Activated CD4-positive, alpha-beta memory T cell treated with anti-CD3 and anti-CD28 coated beads, Interleukin-2, amount 10 ng/mL, durations not matched to agents 7 days and 5 days (primary cell): ENCODE measurements around the gene GATD1. TPM values are rescaled to one million over a fixed set of nuclear protein-coding genes. Genes with fewer than 3 reads are reported as not detected.

Source experiments
- CTCF ChIA-PET: fragments of 350-600 bp; sonication (Branson Sonifier 250); formaldehyde crosslinking; loops from one replicate; lab custom pipeline; 2021; ENCODE audit warnings: antibody characterized with exemption, inconsistent platforms; lab: Charles Lee
- POLR2A ChIA-PET: fragments of 350-600 bp; sonication (Branson Sonifier 250); formaldehyde crosslinking; loops from one replicate; lab custom pipeline; 2021; ENCODE audit warnings: antibody characterized with exemption; lab: Charles Lee
- DNase-seq: peaks from one replicate; pipeline ENCODE4 v3.0.0-alpha.2; 2020
- H3K27ac Mint-ChIP-seq: one replicate; pipeline ENCODE4 v1.8.0; 2021; ENCODE audit warnings: mild to moderate bottlenecking, mixed read lengths
- H3K27me3 Mint-ChIP-seq: one replicate; pipeline ENCODE4 v1.8.0; 2021; ENCODE audit warnings: mixed read lengths
- H3K36me3 Mint-ChIP-seq: one replicate; pipeline ENCODE4 v1.8.0; 2021; ENCODE audit warnings: low read depth, mixed read lengths
- H3K4me1 Mint-ChIP-seq: one replicate; pipeline ENCODE4 v1.8.0; 2021; ENCODE audit warnings: mixed read lengths
- H3K4me3 Mint-ChIP-seq: one replicate; pipeline ENCODE4 v1.8.0; 2021; ENCODE audit warnings: mild to moderate bottlenecking, mixed read lengths
- H3K9me3 Mint-ChIP-seq: one replicate; pipeline ENCODE4 v1.8.0; 2021; ENCODE audit warnings: mixed read lengths
- total RNA-seq, 2 experiments: library from RNA; stranded (reverse); gene quantifications; one replicate each; pipeline ENCODE4 v1.2.3, GENCODE V29; 2021

The GATD1 gene
- total RNA-seq, 2 experiments from 2014 or later: 48.6 to 52.9 TPM

DNA sequence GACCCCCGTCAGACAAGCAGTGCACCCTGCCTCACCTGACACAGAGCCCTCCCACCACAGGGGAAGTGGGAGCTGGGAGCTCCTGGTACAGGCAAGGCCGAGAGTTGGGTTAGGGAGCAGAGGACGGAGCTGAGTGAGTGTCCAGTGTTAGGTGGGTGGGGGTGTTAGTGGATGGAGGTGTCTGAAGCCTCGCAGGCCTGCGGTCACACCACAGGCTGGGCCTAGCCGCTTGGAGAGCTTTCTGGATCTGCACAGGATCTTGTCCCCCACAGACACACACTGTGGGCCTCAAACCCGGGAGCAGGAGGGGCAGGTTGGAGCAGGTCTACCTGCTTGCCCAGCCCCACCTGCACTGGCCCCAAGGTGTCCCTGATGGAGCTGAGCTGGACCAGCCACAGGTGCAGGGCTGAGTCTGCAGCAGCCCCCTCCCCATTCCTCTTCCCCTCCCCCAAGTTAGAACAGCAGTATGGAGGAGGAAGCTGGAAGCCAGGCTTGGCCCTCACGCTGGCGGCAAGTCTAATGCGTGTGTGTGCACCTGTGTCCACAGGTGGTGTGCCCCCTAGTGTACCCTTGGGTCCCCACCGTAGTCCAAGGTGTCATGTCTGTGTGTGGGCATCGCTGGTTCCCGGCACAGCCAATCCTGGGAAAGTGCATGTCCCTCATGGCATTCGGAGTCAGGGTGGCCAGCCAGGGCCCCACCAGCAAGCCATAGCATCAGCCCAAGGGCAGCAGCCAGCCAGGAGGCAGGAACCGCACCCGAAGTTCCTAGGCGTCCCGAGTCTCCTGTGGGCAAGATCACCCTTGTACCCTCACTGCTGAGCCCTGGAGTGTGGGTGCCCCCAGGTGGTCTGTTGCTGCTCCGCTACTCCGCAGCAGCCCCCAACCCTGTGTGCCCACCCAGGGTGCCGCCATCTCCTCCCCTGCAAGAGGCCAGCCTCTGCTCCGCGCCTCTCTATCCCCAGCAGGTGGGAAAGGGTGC lies 2.0 kb upstream of the GATD1 start:
- POLR2A ChIA-PET: interaction anchor here (0.7 to 3.5 kb wide), 4 partner anchors 11 to 25 kb away, joined by 3 to 35 read pairs (median 8); partner anchors contain the start of genes CEND1 and PIDD1
- CTCF ChIA-PET: no interaction called here
- peaks cover 8% of the 10 kb centered on the region for H3K36me3 Mint-ChIP-seq
- H3K9me3 Mint-ChIP-seq: no peaks in the 10 kb centered on the region
- no peak overlapping the region for H3K27ac Mint-ChIP-seq
- peaks cover 34% of the 10 kb centered on the region for H3K4me1 Mint-ChIP-seq
- no peaks in the 10 kb centered on the region for H3K27me3 Mint-ChIP-seq
- DNase-seq: no peak
- H3K4me3 Mint-ChIP-seq: peak overlapping the region; percentile 54

DNA sequence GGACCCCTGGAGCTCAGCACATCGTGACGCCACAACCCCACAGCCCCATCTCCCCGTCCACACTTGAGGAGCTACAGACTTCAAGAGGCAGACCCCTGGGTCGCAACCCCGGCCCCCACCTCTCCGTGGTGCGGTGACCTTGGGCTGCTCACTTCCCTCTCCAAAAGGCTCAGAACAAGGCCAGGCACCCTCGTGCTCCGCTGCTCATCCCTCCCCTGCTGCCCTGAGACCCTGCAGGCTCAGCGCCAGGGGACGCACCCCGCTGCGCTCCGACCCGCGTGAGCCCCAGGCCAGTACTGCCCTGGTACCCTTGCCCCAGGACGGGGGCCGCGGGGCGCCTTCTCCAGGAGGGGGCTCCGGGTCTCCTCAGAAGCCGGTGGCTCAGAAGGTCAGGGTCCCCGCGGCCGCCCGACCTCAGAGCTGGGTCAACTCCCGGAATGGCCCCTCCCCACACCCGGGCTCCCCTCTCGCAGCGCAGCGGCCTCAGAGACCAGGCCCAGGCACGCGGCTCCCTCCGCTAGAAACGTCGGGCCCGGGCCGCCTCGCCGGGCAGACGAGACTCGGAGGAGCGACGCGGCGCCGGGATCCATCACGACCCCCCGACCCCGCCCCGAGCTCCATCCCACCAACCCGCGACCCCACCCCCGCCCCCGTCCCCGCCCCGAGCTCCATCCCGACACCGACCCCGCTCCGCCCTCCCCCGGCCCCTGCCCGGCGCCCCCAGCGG lies 563 bp downstream of the GATD1 start:
- Mint-ChIP-seq H3K4me1 (peaks cover 35% of the 10 kb centered on the region), H3K36me3 (peaks cover 2% of the 10 kb centered on the region), H3K27me3 (no peaks in the 10 kb centered on the region), H3K9me3 (no peaks in the 10 kb centered on the region), H3K27ac (peak overlapping the region; percentile 68), H3K4me3 (peak overlapping the region; percentile 81)
- POLR2A ChIA-PET: interaction anchor here (1.1 to 3.5 kb wide), 11 partner anchors 13 to 82 kb away, joined by 3 to 35 read pairs (median 5); partner anchors contain the start of genes DEAF1, PIDD1, POLR2L and RPLP2
- CTCF ChIA-PET: interaction anchor here (0.6 to 1.2 kb wide), 3 partner anchors 13 to 475 kb away, joined by 3 to 5 read pairs (median 3); no protein-coding TSS in a partner anchor
- DNase-seq: peak; percentile 30

DNA sequence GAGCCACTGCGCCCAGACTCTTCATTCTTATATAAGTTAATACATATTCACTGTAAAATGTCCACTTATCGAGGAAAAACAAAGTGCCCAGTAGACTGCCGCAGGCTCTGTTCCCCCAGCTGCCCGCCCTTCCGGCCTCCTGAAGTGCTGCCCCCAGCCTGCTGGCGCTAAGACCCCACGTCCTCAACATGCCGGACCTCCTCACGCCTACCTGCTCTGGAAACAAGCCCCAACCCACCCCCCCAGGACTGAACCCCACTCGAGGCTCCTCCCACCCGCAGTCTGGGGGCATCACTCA lies 1.1 kb downstream of the GATD1 start:
- CTCF ChIA-PET: interaction anchor here (0.6 to 1.1 kb wide), 2 partner anchors 328 to 475 kb away, joined by 3 to 5 read pairs; no protein-coding TSS in a partner anchor
- peak overlapping the region; percentile 81 for H3K4me3 Mint-ChIP-seq
- H3K27ac Mint-ChIP-seq: peak overlapping the region; percentile 63
- POLR2A ChIA-PET: interaction anchor here (1.0 to 3.5 kb wide), 10 partner anchors 11 to 81 kb away, joined by 3 to 35 read pairs (median 6); partner anchors contain the start of genes DEAF1, PIDD1, RPLP2 and TALDO1
- H3K36me3 Mint-ChIP-seq: peaks cover 2% of the 10 kb centered on the region
- no peak for DNase-seq
- H3K4me1 Mint-ChIP-seq: peaks cover 35% of the 10 kb centered on the region
- no peaks in the 10 kb centered on the region for H3K9me3 Mint-ChIP-seq
- no peaks in the 10 kb centered on the region for H3K27me3 Mint-ChIP-seq

DNA sequence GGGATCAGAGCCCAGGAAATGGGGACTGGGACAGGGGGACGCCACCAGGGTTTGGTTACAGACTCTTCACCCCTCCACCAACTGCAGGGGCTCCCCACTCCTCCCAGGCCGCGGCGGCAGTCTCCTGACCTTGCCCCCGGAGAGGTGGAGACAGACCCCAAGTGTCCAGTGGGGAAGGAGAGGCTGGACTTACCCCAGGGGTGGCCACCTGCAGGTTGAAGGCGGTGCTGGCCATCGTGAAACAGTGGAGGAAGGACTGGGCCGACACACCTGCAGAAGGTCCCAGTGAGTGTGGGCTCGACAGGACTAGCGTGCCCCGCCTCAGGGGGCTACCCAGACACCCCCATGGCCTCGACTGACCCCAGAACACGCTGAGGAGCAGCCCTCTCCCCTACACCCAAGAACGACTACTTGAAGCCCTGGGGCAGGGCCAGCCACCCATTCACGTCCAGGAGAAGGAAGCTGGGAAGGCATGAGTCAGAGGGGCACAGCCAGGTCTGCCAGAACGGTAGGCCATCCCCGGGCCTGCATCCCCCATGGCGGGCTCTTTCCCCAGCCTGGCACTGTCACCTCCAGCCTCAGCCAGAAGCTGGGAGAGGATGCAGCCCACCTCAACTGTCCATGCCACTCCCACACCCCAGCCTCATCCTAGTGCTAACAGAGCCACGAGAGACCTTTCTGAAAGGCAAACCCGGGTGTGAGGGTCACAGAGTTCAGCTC lies 2.3 kb downstream of the GATD1 start:
- DNase-seq: no peak
- peaks cover 5% of the 10 kb centered on the region for H3K36me3 Mint-ChIP-seq
- no peaks in the 10 kb centered on the region for H3K9me3 Mint-ChIP-seq
- peak overlapping the region; percentile 61 for H3K4me3 Mint-ChIP-seq
- H3K4me1 Mint-ChIP-seq: peaks cover 28% of the 10 kb centered on the region
- CTCF ChIA-PET: no interaction called here
- POLR2A ChIA-PET: interaction anchor here (1.0 to 2.4 kb wide), 4 partner anchors 9 to 80 kb away, joined by 3 to 14 read pairs (median 5); partner anchors contain the start of genes DEAF1, TALDO1 and TMEM80
- H3K27ac Mint-ChIP-seq: no peak overlapping the region
- no peaks in the 10 kb centered on the region for H3K27me3 Mint-ChIP-seq

DNA sequence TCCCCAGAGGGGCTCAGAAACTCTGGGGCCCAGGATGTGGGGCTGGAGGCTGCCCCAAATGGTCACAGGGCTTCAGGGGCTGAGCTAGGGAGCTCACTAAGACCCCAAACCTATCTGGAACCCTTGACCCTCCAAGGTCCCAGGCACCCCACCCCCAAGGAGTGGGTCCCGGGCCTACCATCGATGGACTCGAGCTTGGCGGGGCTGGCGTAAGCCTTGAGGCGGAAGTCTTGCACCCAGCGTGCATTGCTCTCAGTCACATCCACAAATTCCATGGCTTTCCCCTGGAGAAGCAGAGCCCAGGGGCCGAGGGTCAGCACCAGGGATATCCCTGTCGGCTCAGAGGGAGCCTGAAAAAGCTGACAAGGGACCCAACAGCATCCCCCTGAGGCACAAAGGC lies 3.5 kb downstream of the GATD1 start:
- peaks cover 19% of the 10 kb centered on the region for H3K4me1 Mint-ChIP-seq
- no peak for DNase-seq
- no peak overlapping the region for H3K4me3 Mint-ChIP-seq
- H3K9me3 Mint-ChIP-seq: no peaks in the 10 kb centered on the region
- no peak overlapping the region for H3K27ac Mint-ChIP-seq
- ChIA-PET POLR2A (no interaction called here), CTCF (no interaction called here)
- H3K36me3 Mint-ChIP-seq: peaks cover 7% of the 10 kb centered on the region
- H3K27me3 Mint-ChIP-seq: no peaks in the 10 kb centered on the region

DNA sequence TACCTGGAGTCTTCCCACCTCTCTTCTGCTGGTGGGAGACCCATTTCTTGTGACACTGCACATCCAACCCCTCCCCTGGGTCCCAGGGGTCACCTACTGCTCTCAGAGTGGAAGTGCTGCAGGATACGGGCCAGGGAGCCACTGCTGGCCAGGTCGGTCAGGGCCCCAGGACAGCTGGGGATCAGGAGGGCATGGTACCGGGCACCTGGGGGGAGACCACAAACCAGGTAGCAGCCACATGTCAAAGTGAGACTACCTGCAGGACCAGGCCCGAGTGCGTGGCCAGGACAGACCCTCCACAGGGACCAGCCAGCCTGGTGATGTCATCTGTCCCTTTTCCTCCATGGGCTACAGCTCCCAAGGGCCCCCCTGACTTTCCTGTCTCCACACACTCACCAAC lies 3.9 kb downstream of the GATD1 start:
- CTCF ChIA-PET: no interaction called here
- H3K4me1 Mint-ChIP-seq: peaks cover 18% of the 10 kb centered on the region
- H3K27ac Mint-ChIP-seq: no peak overlapping the region

DNA sequence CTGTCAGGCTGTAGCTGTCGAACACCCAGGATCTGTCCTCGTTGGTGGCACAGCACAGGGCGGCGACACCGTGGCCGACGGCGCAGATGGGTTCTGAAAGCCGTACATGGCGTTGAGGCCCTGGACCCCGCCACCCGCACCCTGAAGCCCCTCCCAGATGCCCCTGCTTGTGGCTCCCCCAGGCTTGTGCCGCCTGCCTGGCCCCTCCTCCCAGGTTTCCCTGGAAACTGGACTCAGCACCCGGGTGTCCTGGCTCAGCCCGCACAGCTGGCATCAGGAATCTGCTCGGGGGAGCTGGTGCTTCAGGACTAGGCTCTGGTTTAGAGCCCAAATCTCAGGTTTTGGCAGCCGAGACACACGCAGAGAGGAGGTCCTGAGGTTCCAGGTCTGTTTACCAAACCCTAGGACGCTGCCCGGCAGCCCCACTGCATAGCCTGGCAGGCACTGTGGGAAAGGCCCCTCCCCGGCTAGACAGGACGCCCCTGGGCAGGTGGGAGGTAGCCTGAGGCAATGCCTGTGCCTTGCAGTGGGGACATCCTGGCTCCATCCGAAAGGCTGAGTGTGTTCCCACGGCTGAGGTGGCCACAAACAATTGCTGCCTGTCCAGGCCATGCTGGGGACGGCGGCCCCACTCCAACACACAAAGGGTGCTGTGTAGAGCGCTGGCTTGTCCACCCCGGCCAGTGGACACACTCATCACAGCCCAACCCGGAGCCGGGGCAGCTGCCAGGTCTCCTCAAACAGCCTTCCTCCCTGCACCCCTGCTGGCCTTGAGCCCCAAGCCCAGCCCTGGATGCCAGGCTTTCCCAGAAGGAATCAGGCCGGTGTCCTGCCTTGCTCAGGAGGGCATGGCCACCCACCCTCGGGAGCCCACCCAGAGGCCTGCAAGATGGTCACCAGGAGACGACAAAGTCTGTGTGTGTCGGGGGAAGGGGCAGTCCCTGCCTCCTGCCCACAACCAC lies 4.6 kb downstream of the GATD1 start:
- no peak overlapping the region for H3K27ac Mint-ChIP-seq
- POLR2A ChIA-PET: no interaction called here
- H3K9me3 Mint-ChIP-seq: no peaks in the 10 kb centered on the region
- CTCF ChIA-PET: interaction anchor here (1.0 kb wide), 1 partner anchor 34 kb away, joined by 4 read pairs; no protein-coding TSS in a partner anchor
- H3K27me3 Mint-ChIP-seq: no peaks in the 10 kb centered on the region
- DNase-seq: no peak
- H3K36me3 Mint-ChIP-seq: peaks cover 7% of the 10 kb centered on the region
- peaks cover 18% of the 10 kb centered on the region for H3K4me1 Mint-ChIP-seq
- H3K4me3 Mint-ChIP-seq: no peak overlapping the region

More for the DNA sequence above, 3.9 kb downstream of the GATD1 start:
- DNase-seq: no peak
- Mint-ChIP-seq H3K36me3 (peaks cover 7% of the 10 kb centered on the region), H3K4me3 (no peak overlapping the region), H3K9me3 (no peaks in the 10 kb centered on the region), H3K27me3 (no peaks in the 10 kb centered on the region)
- POLR2A ChIA-PET: no interaction called here

DNA sequence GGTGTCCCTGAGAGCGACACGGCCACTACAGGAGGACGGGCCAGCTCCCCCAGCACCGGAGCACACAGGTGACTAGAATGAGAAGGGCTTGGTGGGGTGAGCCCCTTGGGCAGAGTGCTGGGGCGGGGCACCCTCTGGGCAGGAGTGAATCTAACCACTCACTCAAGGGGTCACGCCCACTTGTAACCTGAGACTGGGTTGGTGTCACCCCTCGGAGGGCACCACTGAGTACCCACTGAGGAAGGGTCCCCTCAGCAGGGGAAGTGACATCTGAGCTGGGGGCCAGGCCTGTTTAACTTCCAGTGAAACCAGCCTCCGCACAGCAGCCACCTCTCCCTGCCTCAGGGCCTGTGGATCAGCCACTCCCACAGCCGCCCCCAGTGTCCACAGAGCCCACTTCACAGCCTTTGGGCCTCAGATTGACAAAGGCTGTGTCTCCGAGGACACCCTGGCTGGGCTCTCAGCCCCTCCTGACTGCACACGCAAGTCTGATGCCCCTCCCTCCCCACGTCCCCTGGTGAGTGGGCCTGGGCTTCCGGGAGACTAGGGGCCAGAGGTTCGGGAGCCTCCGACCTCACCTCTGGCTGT lies 5.6 kb downstream of the GATD1 start:
- no peak overlapping the region for H3K4me3 Mint-ChIP-seq
- H3K36me3 Mint-ChIP-seq: peaks cover 8% of the 10 kb centered on the region
- CTCF ChIA-PET: interaction anchor here (1.0 kb wide), 1 partner anchor 35 kb away, joined by 4 read pairs; no protein-coding TSS in a partner anchor

DNA sequence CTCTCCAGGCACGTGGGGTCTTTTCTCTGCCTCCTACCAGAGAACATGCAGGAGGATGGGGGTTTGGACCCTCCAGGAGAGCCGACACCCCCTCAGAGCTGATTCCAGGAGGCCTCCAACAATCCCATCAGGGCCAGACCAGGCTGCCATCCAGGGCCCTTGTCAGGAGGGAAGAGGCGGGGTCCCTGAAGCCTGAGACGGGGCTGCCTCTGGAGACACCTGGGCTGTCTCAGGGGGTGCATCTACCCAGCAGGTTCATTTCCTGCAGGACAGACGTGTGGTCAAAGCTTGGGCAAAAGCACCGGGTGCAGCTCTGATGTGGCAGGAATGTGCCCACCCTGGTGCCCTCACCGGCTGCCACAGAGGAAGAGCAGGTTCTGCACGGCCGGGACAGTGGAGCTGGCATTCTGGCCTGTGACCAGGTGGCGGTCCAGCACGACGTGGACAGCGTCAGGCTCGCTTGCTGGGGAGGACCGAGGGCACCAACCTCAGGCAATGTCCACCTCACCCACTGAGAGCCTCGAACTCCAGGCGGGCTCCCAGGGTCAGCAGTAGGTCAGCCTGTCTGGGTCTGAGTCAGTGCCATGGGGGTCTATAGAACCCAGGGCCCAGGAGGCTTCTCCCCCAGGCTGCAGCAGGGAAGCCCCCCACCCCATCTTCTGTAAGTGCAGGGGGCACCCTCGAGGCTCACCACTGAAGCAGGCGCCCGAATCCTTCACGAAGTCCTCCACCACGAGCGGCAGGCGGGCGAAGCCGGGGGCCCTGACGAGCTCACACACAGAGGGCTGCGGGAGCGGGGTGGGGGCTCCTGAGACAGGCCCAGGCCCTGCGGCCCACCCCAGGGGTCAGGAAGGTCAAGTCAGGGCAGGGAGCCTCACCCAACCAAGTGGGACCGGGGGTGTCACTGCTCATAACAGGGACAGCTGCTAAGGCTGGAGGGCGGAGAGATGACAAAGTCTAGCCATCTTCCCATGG lies 6.4 kb downstream of the GATD1 start:
- Mint-ChIP-seq H3K27me3 (no peaks in the 10 kb centered on the region), H3K4me3 (no peak overlapping the region), H3K36me3 (peaks cover 11% of the 10 kb centered on the region), H3K9me3 (no peaks in the 10 kb centered on the region), H3K27ac (no peak overlapping the region), H3K4me1 (peaks cover 17% of the 10 kb centered on the region)
- DNase-seq: no peak
- CTCF ChIA-PET: no interaction called here
- POLR2A ChIA-PET: interaction anchor here (1.4 kb wide), 1 partner anchor 25 kb away, joined by 5 read pairs; no protein-coding TSS in a partner anchor

More for the DNA sequence above, 5.6 kb downstream of the GATD1 start:
- Mint-ChIP-seq H3K27ac (no peak overlapping the region), H3K27me3 (no peaks in the 10 kb centered on the region), H3K4me1 (peaks cover 21% of the 10 kb centered on the region), H3K9me3 (no peaks in the 10 kb centered on the region)
- POLR2A ChIA-PET: interaction anchor here (1.4 kb wide), 1 partner anchor 24 kb away, joined by 5 read pairs; no protein-coding TSS in a partner anchor
- no peak for DNase-seq

DNA sequence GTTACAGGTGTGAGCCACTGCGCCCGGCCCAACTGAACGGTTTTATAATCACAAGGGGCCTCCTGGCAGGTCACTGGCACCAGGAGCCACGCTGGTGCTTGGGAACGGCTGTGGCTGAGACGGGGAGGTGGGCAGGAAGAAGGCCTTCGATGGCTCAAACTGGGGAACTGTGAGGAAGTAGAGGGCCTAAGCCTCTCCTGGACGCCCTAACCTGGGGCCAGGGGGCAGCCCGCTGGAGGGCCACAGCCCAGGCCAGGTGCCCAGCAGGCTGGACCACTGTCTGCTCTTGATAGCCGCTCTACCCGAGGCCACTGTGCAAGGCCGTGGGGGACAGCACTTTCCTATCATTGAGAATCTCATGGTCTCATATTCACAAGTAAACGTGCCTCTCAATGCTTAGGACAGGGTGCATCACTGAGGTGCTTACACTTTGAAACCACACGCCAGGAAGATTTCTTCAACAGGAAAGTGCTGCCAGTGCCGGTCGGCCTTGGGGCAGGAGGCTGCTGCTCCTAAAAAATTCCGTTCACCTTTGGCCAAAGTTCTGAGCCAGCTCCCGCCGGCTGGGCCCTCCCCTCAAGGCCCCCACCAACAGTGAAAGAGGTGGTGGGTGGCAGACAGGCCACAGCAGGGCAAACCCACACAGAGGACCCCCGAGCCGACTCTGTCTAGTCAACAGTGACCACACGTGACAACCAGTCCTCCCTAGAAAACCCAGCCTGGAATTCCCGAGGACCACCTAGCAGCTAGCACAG lies 7.2 kb downstream of the GATD1 start:
- no peaks in the 10 kb centered on the region for H3K9me3 Mint-ChIP-seq
- CTCF ChIA-PET: no interaction called here

More for the DNA sequence above, 7.2 kb downstream of the GATD1 start:
- Mint-ChIP-seq H3K36me3 (peaks cover 15% of the 10 kb centered on the region), H3K4me3 (no peak overlapping the region), H3K4me1 (peaks cover 11% of the 10 kb centered on the region), H3K27ac (no peak overlapping the region), H3K27me3 (no peaks in the 10 kb centered on the region)
- POLR2A ChIA-PET: interaction anchor here (1.4 kb wide), 1 partner anchor 25 kb away, joined by 5 read pairs; no protein-coding TSS in a partner anchor
- DNase-seq: no peak
